B cell (primary cell): ENCODE data around the gene TMEM132A. TPM values are rescaled to one million over a fixed set of nuclear protein-coding genes. Genes with fewer than 3 reads are reported as not detected.

Experiments
- ATAC-seq: fragments of 200-7000 bp; cut with Tn5 transposase; one replicate; pipeline ENCODE4 v1.10.0; 2021; ENCODE audit warnings: low read depth, mild to moderate bottlenecking, moderate number of reproducible peaks, moderate library complexity
- CTCF ChIA-PET: fragments of 350-600 bp; sonication (Branson Sonifier 250); formaldehyde crosslinking; loops from one replicate; lab custom pipeline; 2021; ENCODE audit warnings: antibody characterized with exemption, inconsistent platforms; lab: Charles Lee
- POLR2A ChIA-PET: fragments of 350-600 bp; sonication (Branson Sonifier 250); formaldehyde crosslinking; loops from one replicate; lab custom pipeline; 2021; ENCODE audit warnings: antibody characterized with exemption; lab: Charles Lee
- DNase-seq: peaks from one replicate; pipeline ENCODE4 v3.0.0; 2013
- H2AFZ ChIP-seq: 2 replicates; pipeline ENCODE4 v1.6.1; 2012; ENCODE audit warnings: mild to moderate bottlenecking, low read depth, low read length; ENCODE audit not compliant: insufficient read depth, poor library complexity, severe bottlenecking
- H3K27ac ChIP-seq, 2 donors: 1 replicate in 1 of 2; 2 replicates in 1 of 2; pipeline ENCODE4 v1.5.1; 2012 to 2013; ENCODE audit warnings: low read length in 2 of 2, mild to moderate bottlenecking in 2 of 2, moderate library complexity in 1 of 2
- H3K27me3 ChIP-seq, 4 experiments: fragments of 200-600 bp in 1 of 4; sonication (generic) in 1 of 4; replicated peaks in 1 of 4; 1 replicate in 2 of 4; 2 replicates in 2 of 4; pipeline versions ENCODE4 v1.6.1 to v1.7.0; 2013 to 2016; ENCODE audit warnings: low read length in 3 of 4, mild to moderate bottlenecking in 2 of 4, mixed read lengths in 1 of 4, moderate library complexity in 1 of 4; ENCODE audit not compliant: insufficient read depth in 4 of 4, control insufficient read depth in 3 of 4; ENCODE audit errors: control extremely low read depth in 1 of 4
- H3K36me3 ChIP-seq, 2 experiments: replicated peaks in 1 of 2; 1 replicate in 1 of 2; 2 replicates in 1 of 2; pipeline versions ENCODE4 v1.6.1 to v1.7.1; 2013; ENCODE audit warnings: low read length in 1 of 2; ENCODE audit not compliant: insufficient read depth in 2 of 2, control insufficient read depth in 1 of 2; ENCODE audit errors: control extremely low read depth in 1 of 2, extremely low read depth in 1 of 2
- H3K4me1 ChIP-seq, 2 donors: fragments of 200-600 bp in 1 of 2; sonication (generic) in 1 of 2; 1 replicate in 1 of 2; 2 replicates in 1 of 2; pipeline versions ENCODE4 v1.5.1 to v1.6.1; 2013 to 2017; ENCODE audit warnings: low read length in 2 of 2; ENCODE audit not compliant: control insufficient read depth in 2 of 2, insufficient read depth in 2 of 2
- H3K4me2 ChIP-seq: replicated peaks from 2 replicates; pipeline ENCODE3; 2012; ENCODE audit warnings: mild to moderate bottlenecking, low read depth, low read length; ENCODE audit not compliant: poor library complexity, severe bottlenecking
- H3K4me3 ChIP-seq, 5 experiments: fragments of 200-600 bp in 1 of 5; sonication (generic) in 1 of 5; 1 replicate in 3 of 5; 2 replicates in 2 of 5; pipeline versions ENCODE4 v1.5.1 to v1.7.0; 2011 to 2016; ENCODE audit warnings: low read length in 4 of 5, mild to moderate bottlenecking in 4 of 5, low read depth in 2 of 5, control low read depth in 1 of 5, moderate library complexity in 1 of 5; ENCODE audit not compliant: insufficient read depth in 1 of 5; ENCODE audit errors: control extremely low read depth in 1 of 5, extremely low read depth in 1 of 5
- H3K79me2 ChIP-seq: fragments of 200-600 bp; sonication (generic); one replicate; pipeline ENCODE4 v1.6.0; 2016; ENCODE audit warnings: low read length; ENCODE audit not compliant: control insufficient read depth, insufficient read depth
- H3K9ac ChIP-seq: fragments of 200-600 bp; sonication (generic); 2 replicates; pipeline ENCODE4 v1.6.1; 2017; ENCODE audit warnings: mild to moderate bottlenecking, low read length, moderate library complexity
- H3K9me3 ChIP-seq, 3 donors: one replicate each; pipeline versions ENCODE4 v1.6.1 to v1.7.1; 2013; ENCODE audit warnings: low read length in 2 of 3; ENCODE audit not compliant: control insufficient read depth in 2 of 3, insufficient read depth in 1 of 3; ENCODE audit errors: control extremely low read depth in 1 of 3
- H4K20me1 ChIP-seq: 2 replicates; pipeline ENCODE4 v1.6.0; 2012; ENCODE audit warnings: mild to moderate bottlenecking, low read length; ENCODE audit not compliant: insufficient read depth, control insufficient read depth, poor library complexity, severe bottlenecking
- H3K27ac Mint-ChIP-seq: one replicate; pipeline ENCODE4 v1.8.0; 2021; ENCODE audit warnings: mixed read lengths
- H3K27me3 Mint-ChIP-seq: one replicate; pipeline ENCODE4 v1.8.0; 2021; ENCODE audit warnings: mixed read lengths
- H3K4me1 Mint-ChIP-seq: one replicate; pipeline ENCODE4 v1.8.0; 2021; ENCODE audit warnings: mixed read lengths
- H3K4me3 Mint-ChIP-seq: one replicate; pipeline ENCODE4 v1.8.0; 2021; ENCODE audit warnings: mixed read lengths
- H3K9me3 Mint-ChIP-seq: one replicate; pipeline ENCODE4 v1.8.0; 2022; ENCODE audit warnings: mixed read lengths; ENCODE audit not compliant: insufficient read depth
- CTCF ChIP-seq: fragments of 200-600 bp; IDR thresholded peaks from one replicate; pipeline ENCODE4 v1.8.0; 2022; ENCODE audit warnings: antibody characterized with exemption, mild to moderate bottlenecking
- EZH2 ChIP-seq: IDR thresholded peaks from 2 replicates; pipeline ENCODE4 v1.6.1; 2012; ENCODE audit warnings: borderline replicate concordance, low read depth, mild to moderate bottlenecking, moderate library complexity, low read length; ENCODE audit not compliant: insufficient read depth, poor library complexity, severe bottlenecking
- WGBS: methylation state at CpG from one replicate; pipeline ENCODE4 v1.1.5; 2013; ENCODE audit warnings: missing lambda C conversion rate; ENCODE audit not compliant: insufficient coverage; 5-methylcytosine and 5-hydroxymethylcytosine counted together
- intact Hi-C: fragments of 100-400 bp; cut with micrococcal nuclease; formaldehyde crosslinking; loops from one replicate; pipeline ENCODE4 v1.10.0; 2022
- polyA plus RNA-seq: library from polyadenylated mRNA; depleted of rRNA; stranded (reverse); fragments of >200 nt; gene quantifications from 2 replicates; pipeline ENCODE4 v1.2.3, GENCODE V29; 2012
- total RNA-seq, 2 donors: library from RNA; stranded (reverse); fragments of 120-200 nt in 1 of 2; gene quantifications; 1 replicate in 1 of 2; 2 replicates in 1 of 2; pipeline versions ENCODE4 v1.2.3 to v1.2.4, GENCODE V29; 2013 to 2022

TMEM132A gene
- total and polyA plus RNA-seq, 2 donors (not counting 1 experiment from before 2014, with no cell fraction given) = 1.2 to 11.3 TPM

DNA sequence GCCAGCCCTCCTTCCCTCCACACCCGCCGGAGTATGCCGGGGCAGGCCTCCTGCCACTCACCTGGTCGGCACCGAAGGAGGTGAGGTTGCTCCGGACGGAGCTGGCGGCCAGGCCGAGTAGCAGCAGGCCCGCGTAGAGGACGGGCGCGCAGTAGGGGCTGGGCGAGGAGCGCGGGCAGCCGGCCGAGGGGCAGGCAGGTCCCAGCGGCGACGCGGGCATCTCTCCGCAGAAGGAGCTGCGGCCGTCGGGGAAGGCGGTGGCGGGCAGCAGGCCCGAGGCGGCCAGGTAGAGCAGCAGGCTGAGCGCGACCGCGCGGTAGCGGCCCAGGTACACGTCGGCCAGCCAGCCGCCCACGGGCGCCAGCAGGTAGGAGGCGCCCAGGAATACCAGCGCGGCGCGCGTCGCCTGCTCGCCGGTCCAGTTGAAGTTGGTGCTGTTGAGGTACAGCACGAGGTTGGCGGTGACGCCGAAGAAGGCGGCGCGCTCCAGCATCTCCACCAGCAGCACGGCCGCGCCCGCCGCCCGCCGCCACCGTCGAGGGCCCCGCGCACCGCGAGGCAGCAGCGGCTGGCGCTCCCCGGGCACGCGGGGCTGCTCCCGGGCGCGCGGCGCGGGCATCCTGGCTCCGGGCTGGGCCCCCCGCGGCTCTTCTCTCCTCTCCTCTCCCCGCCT is 26.8 kb downstream of the TMEM132A start:
- H3K4me3 ChIP-seq = peak overlapping the region; percentile 15 to 99 (median 81)

More for the DNA sequence above, 26.8 kb downstream of the TMEM132A start:
- DNase-seq (peak; percentile 73), ATAC-seq (peak; percentile 11)
- Histone ChIP-seq H3K9me3 (no peaks in the 10 kb centered on the region), H4K20me1 (peaks cover 39% of the 10 kb centered on the region), H3K27me3 (no peaks in the 10 kb centered on the region), H3K36me3 (peaks cover 4 to 18% of the 10 kb centered on the region in 2 experiments), H3K79me2 (peaks cover 61% of the 10 kb centered on the region), H3K4me2 (peak overlapping the region; percentile 100), H3K9ac (peak overlapping the region; percentile 88), H3K4me1 (peaks cover 48 to 60% of the 10 kb centered on the region in 2 donors), H3K27ac (peak overlapping the region; percentile 91 to 98), H2AFZ (peak overlapping the region; percentile 91)
- POLR2A ChIA-PET = interaction anchor here (0.9 to 3.6 kb wide), 3 partner anchors 19 to 210 kb away, joined by 3 to 26 read pairs (median 5); partner anchors contain the start of gene TMEM109
- 7% methylated on average over 82 of the region's 86 CpGs for WGBS
- TF ChIP-seq CTCF = no peak
- no peak for TF ChIP-seq EZH2
- Mint-ChIP-seq H3K27ac (peak overlapping the region; percentile 94), H3K9me3 (no peaks in the 10 kb centered on the region), H3K4me3 (peak overlapping the region; percentile 90), H3K27me3 (no peaks in the 10 kb centered on the region), H3K4me1 (peaks cover 59% of the 10 kb centered on the region)
- CTCF ChIA-PET = interaction anchor here (0.8 to 3.1 kb wide), 8 partner anchors 8 to 180 kb away, joined by 3 to 14 read pairs (median 6); no protein-coding TSS in a partner anchor
- intact Hi-C loops = loop anchor here (5.0 kb wide), 1 partner anchor 109 kb away; the partner anchor contains the start of gene CCDC86
